Right ventricle myocardium inferior (tissue), 1 donor: ENCODE results near the gene AMACR. TPM values are rescaled to one million over a fixed set of nuclear protein-coding genes. Genes with fewer than 3 reads are reported as not detected.

ENCODE experiments used
- ATAC-seq: fragments of 200-7000 bp; cut with Tn5 transposase; one replicate; pipeline ENCODE4 v1.9.1; 2020; ENCODE audit warnings: mild to moderate bottlenecking, moderate library complexity
- DNase-seq: peaks from one replicate; pipeline ENCODE4 v3.0.0; 2021; ENCODE audit errors: missing footprints
- intact Hi-C: fragments of 100-400 bp; cut with DNase I; formaldehyde crosslinking; loops from one replicate; pipeline ENCODE4 v1.11.0; 2022
- long read RNA-seq: library from polyadenylated mRNA; unstranded; transcript quantifications from one replicate; pipeline ENCODE4 v2.0.0, GENCODE V29; 2021
- total RNA-seq: library from RNA; stranded (reverse); fragmentation: NEBNext Ultra II Directional; extraction: Animal tissue kit (Norgen Biotek cat#: 25700); gene quantifications from one replicate; pipeline ENCODE4 v1.2.1, GENCODE V29; 2021
- donor health status: DM: no; HTN: yes; CAD: no; lungs with severe emphysema.

The AMACR gene
- total RNA-seq = 6.1 TPM
- long read RNA-seq, full-length matches to known transcripts = 5 of 6 reads
- long read RNA-seq, partial matches to known transcripts = 0 of 6 reads
- long read RNA-seq, other reads (novel, unspliced or antisense) = 1 of 6 reads

- DNase-seq = peak; percentile 96
- intact Hi-C loops = loop anchor here (2.0 kb wide), 2 partner anchors 37 to 567 kb away; partner anchors contain the start of gene TARS1
Observed at GRCh38 chr5:34007621-34008600, at the start of gene AMACR. Gene AMACR, minus strand, starts transcription at chr5:34008050. Its CDS starts 31 bp downstream, at chr5:34008019.

DNA sequence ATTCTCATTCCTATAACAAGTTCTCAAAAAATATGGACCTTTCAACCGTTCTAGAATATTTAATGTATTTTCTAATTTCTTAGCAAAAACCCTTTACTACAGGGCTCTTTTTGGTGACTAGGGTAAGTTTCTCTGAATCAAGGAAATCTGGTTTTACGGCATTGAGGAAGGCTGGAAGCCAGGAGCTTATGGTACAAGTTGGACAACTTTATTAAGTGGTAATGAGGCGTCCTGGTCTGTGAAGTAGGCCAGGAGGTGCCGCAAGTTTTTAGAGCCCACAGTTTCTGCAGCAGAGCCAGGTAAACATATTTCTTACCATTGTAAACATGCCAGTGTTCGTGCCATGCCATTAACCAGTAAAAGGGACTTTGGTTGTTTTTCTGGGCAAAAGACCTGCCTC lies 49.7 kb upstream of the AMACR start:
- no peak for ATAC-seq
- intact Hi-C loops = no loop called here
- no peak for DNase-seq

More at GRCh38 chr5:34007621-34008600, at the start of gene AMACR:
- peak; percentile 99 for ATAC-seq

GRCh38 chr5:34057118-34057517 lies 49.3 kb upstream of the AMACR start:
- intact Hi-C loops = no loop called here
- DNase-seq (no peak), ATAC-seq (no peak)

DNA sequence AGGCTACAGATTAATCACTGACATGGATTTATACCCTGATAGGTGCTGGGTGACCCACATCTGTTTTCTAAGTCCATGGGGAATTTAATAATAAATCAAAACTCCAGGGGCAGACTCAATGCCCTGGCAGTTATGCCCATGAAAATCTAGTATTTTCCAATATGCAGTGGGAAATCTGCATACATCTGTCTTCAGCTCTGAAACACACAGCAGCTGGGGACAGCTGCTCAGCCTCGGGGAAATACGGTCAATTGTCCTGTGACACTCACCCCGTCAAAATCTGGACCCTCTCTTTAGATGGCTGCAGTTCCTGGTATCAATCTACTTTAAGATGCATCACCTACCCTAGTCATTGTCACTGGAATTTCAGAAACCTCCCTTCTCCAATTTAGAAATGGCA lies 47.8 kb upstream of the AMACR start:
- intact Hi-C loops = no loop called here
- ATAC-seq = no peak
- no peak for DNase-seq

GRCh38 chr5:34054400-34054729 lies 46.5 kb upstream of the AMACR start:
- ATAC-seq = no peak
- intact Hi-C loops = no loop called here
- no peak for DNase-seq

DNA sequence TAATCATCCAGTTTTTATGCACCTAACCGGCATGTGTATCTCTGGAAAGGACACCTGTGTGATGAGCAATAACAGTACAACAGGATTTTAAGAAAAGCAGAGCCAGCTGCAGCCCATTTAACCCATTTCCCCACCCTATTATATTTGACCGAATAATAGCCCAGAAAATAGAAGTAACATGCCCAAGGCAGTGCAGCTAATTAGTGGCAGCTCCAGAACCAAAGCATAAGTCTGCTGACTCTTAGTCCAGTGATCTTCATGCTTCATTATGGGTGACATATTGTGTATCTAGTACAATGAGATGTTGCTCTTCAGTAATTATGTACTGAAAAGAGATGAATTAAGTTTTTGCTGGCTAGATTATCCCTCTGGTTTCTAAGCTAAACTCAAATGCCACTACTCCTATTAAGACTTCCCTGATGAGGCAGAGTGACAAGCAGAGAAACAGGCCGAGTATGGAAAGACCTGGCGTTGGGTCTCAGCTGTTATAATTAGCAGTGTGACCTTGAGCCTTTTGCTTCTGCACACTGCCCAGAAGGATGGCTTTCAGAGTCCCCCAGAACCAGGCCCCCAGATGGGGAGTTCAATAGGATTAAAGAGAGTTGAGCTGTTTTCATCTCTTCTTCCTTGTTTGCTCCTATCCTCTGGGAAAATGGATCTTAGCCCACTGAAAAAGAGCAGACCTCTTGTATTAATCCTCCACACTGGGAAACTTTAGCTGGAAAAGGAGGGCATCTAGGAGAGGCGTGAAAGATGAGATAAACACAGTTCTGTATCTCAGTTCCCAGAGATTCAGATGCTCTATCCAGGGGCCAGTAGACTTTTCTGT lies 45.9 kb upstream of the AMACR start:
- DNase-seq (no peak), ATAC-seq (peak; percentile 56)
- intact Hi-C loops = no loop called here

DNA sequence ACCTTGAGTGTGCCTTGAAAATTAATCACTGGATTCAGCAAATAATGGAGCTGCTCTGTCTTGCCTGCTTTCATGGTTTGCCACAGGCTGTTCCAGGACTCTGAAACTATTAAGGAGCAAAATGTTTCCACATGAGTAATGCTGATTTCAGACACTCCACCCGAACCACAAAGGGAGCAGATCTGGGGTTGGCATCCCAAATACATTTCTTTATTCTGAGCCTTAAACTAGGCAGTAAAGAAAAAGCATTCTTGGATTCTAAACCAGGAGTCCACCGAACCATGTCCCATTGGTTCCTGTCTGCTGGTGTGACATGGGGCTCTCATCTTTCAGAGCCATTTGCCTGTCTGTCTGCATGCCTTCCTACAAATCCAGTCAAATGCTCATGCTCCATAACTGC lies 45.3 kb upstream of the AMACR start:
- DNase-seq (no peak), ATAC-seq (no peak)
- intact Hi-C loops = no loop called here

GRCh38 chr5:34051374-34051980 lies 43.6 kb upstream of the AMACR start:
- DNase-seq (no peak), ATAC-seq (no peak)
- intact Hi-C loops = no loop called here

- ATAC-seq (no peak), DNase-seq (no peak)
- intact Hi-C loops = no loop called here
Observed at GRCh38 chr5:34047774-34048572, 40.1 kb upstream of the AMACR start.

DNA sequence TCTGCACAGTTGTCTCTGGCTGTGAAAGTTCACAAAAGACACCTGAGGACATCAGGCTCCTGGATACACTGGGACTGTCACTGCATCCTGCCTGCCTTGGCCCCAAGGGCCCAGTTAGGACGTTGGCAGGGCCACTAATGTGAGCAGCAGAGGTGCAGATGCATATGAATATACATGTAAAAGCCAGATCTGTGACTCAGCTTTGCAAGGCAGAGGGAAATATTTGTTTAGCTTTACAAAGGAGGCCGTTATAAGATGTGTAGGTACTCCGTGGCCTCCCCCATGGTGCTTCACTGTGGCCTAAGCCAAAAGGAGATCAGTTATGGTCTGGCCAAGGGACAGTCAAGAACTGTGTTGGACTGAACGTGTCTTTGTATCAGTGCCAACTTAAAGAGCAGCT lies 39.3 kb upstream of the AMACR start:
- intact Hi-C loops = no loop called here
- DNase-seq = no peak
- no peak for ATAC-seq

DNA sequence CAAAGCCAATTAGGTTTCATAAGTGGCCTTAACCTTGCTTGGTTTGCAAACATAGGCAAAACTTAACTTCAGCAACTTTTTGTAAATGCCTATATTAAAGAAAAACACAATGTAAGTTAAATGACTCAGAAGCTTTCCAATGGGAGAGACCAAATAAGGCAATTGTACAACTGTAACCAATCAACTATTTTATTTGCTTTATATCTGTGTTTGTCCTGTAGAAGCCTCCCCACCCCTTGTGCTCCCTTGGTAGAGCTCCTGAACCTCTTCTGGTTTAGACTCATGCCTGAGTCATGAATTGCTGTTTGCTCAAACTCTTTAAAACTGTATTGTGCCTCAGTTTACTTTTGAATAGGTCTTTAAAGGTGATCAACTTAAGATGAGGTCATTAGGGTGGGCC lies 38.1 kb upstream of the AMACR start:
- DNase-seq (no peak), ATAC-seq (no peak)
- intact Hi-C loops = loop anchor here (2.0 kb wide), 1 partner anchor 37 kb away; the partner anchor contains the start of gene AMACR

GRCh38 chr5:34045023-34045422 lies 37.2 kb upstream of the AMACR start:
- DNase-seq = no peak
- ATAC-seq = peak; percentile 55
- intact Hi-C loops = loop anchor here (2.0 kb wide), 1 partner anchor 36 kb away; the partner anchor contains the start of gene AMACR

- no peak for DNase-seq
- intact Hi-C loops = no loop called here
Observed at GRCh38 chr5:34043099-34043876, 35.4 kb upstream of the AMACR start, which contains the start of gene C1QTNF3. Gene C1QTNF3, minus strand, starts transcription at chr5:34043213. Its CDS starts 88 bp downstream, at chr5:34043125.

GRCh38 chr5:34042321-34042720 lies 34.5 kb upstream of the AMACR start:
- intact Hi-C loops = no loop called here
- peak; percentile 74 for ATAC-seq
- DNase-seq = no peak

More at GRCh38 chr5:34043099-34043876, 35.4 kb upstream of the AMACR start, which contains the start of gene C1QTNF3:
- peak; percentile 39 for ATAC-seq

DNA sequence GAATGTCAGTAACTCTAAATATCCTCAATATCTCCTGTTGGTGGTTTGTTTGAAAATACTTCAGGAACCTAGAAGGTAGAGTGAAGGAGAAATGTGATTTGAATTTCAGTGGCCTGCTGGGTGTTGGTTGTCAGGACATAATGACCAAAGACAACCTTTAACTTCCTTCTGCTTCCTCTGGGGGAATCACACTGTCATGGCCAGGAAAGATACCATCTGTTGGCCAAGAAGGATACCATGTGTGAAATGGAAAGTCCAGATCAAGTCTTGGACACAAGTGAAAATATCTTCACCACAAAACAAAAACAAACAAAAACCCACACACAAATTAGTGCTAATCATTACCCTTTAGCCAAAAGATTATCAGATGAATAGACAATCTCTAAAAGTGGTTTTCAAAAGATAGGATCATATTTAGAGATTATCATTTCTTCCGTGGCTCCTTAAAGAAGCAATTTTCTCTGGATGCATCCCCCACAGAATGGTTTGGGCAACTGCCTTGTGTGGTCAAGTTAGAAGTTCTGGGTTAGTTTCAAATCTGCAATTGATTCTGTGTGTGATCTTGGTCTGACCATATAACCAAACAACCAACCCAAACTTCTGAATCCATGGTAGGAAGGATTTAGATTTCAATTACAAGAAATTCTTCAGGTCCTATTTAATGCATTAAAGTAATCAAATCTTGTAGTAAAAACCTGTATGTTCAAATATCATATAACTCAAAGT lies 33.6 kb upstream of the AMACR start:
- intact Hi-C loops = no loop called here
- no peak for ATAC-seq

DNA sequence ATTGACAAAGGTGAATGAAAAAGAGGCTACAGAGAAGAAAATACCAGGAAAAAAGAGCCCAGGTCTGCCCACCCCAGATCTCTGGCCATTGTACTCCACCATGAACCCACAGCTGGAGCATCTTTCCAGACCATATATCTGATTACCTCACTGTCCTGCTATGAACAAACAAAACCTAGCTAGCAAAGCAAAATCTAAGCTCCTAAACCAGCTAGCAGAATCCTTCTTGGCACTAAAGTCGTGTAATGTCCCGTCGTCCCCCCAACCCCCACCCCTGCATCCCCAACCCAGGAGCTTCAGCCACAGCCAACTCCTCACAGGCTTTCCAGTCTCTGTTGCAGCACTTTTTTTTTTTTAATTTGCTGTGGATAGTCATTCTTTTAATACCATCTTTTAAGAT lies 32.6 kb upstream of the AMACR start:
- intact Hi-C loops = no loop called here

More for the DNA sequence above, 33.6 kb upstream of the AMACR start:
- no peak for DNase-seq

More for the DNA sequence above, 32.6 kb upstream of the AMACR start:
- DNase-seq (no peak), ATAC-seq (no peak)
